RWPE1 (cell line): ENCODE measurements around the gene ABHD2.
"Not testable (repeated sequence)": the region's sequence is repeated elsewhere in the genome, so short reads cannot be mapped to it uniquely, and the experiment has no call there.

Experiments used
- CTCF ChIA-PET: fragments of 350-600 bp; sonication (Branson Sonifier 250); formaldehyde crosslinking; extraction: SDS; loops from one replicate; lab custom pipeline; 2021; lab: Yijun Ruan, JAX
- POLR2A ChIA-PET: fragments of 400-600 bp; formaldehyde crosslinking; extraction: SDS; loops from one replicate; lab custom pipeline; 2020; ENCODE audit warnings: antibody characterized with exemption; ENCODE audit not compliant: low non-redundant PET; lab: Yijun Ruan, JAX
- DNase-seq: peaks from one replicate; pipeline ENCODE4 v3.0.0; 2012; ENCODE audit warnings: low spot score
- H3K27ac ChIP-seq: fragments of 450-650 bp; 2 replicates; pipeline ENCODE4 v1.5.1; 2017
- TF ChIP-seq, protein P1 (sequence below): fragments of 450-650 bp; conservative IDR thresholded peaks from 2 replicates; pipeline ENCODE4 v1.5.1; 2017; ENCODE audit warnings: low read depth, mild to moderate bottlenecking

The ABHD2 gene

GRCh38 chr15:89225588-89225987 is 137.3 kb downstream of the ABHD2 start:
- no peak overlapping the region for H3K27ac ChIP-seq
- DNase-seq = no peak
- ChIA-PET POLR2A (no interaction called here), CTCF (interaction anchor here (0.5 to 0.7 kb wide), 2 partner anchors 18 to 107 kb away, joined by 3 read pairs; no protein-coding TSS in a partner anchor)
- TF ChIP-seq, protein P1, sequence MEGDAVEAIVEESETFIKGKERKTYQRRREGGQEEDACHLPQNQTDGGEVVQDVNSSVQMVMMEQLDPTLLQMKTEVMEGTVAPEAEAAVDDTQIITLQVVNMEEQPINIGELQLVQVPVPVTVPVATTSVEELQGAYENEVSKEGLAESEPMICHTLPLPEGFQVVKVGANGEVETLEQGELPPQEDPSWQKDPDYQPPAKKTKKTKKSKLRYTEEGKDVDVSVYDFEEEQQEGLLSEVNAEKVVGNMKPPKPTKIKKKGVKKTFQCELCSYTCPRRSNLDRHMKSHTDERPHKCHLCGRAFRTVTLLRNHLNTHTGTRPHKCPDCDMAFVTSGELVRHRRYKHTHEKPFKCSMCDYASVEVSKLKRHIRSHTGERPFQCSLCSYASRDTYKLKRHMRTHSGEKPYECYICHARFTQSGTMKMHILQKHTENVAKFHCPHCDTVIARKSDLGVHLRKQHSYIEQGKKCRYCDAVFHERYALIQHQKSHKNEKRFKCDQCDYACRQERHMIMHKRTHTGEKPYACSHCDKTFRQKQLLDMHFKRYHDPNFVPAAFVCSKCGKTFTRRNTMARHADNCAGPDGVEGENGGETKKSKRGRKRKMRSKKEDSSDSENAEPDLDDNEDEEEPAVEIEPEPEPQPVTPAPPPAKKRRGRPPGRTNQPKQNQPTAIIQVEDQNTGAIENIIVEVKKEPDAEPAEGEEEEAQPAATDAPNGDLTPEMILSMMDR = no peak

DNA sequence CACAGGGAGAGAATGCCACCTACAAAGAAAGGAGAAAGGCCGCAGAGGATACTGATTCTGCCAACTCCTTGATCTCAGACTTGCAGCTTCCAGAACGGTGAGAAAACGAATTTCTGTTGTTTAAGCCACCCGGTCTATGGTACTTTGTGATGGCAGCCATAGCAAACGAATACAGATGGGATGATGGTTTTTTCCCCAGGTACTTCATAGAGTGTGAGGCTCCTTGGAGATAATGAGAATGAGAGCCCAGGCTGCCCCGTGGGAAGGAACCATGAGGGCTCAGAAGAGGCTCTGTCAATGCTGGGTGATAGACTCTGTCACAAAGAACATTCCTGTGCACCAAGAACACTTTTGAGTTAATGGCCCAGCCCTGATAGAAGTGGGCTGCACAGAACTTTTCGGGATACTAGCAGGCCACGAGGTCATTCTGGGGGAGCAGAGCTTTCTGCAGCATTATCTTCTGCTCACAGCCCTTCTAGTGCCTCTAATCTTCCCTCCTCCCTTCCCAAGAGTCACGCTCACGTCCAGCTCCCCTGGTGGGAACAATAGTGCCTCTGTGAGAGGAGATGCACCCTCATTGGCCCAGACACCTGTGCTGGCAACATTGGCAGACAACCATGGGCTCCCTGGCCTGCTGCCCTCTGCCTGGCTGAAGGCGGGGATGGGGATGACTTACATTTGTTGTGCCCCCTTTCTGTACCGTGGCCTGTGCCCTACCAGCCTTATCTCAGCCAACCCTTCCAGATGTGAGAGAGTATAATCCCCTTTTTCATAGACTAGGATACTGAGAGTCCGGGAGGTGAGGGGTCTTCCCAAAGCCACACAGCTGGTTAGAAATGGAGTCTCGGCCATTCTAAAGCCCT is 138.3 kb downstream of the ABHD2 start:
- TF ChIP-seq, protein P1 = no peak
- DNase-seq = no peak
- POLR2A ChIA-PET = no interaction called here
- CTCF ChIA-PET = no interaction called here
- no peak overlapping the region for H3K27ac ChIP-seq

- no peak overlapping the region for H3K27ac ChIP-seq
- CTCF ChIA-PET = no interaction called here
- TF ChIP-seq, protein P1 = no peak
- DNase-seq = no peak
- POLR2A ChIA-PET = no interaction called here
Observed at GRCh38 chr15:89227425-89227824, 139.2 kb downstream of the ABHD2 start.

DNA sequence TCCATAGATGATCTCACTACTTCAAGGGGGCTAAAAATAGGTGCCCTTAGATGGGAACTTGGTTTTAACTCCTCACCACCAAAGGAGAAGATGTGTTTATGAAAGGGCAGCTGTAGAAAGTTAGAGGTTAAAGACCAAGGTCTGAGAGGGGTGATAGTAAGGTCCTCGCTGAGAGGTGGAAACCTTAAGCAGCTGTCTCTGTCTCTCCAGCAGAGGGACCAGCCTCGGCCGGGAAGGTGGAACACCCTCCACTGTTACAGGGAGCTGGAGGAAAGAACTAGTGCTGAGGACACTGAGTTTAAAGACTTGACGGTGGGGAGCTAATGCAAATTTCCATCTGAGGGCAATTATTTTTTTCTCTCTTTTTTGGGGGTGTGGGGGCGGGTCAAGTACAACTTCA is 142.0 kb downstream of the ABHD2 start:
- ChIA-PET POLR2A (no interaction called here), CTCF (interaction anchor here (0.6 to 0.9 kb wide), 2 partner anchors 23 to 309 kb away, joined by 4 to 6 read pairs; no protein-coding TSS in a partner anchor)
- TF ChIP-seq, protein P1 = no peak
- DNase-seq = no peak
- no peak overlapping the region for H3K27ac ChIP-seq

DNA sequence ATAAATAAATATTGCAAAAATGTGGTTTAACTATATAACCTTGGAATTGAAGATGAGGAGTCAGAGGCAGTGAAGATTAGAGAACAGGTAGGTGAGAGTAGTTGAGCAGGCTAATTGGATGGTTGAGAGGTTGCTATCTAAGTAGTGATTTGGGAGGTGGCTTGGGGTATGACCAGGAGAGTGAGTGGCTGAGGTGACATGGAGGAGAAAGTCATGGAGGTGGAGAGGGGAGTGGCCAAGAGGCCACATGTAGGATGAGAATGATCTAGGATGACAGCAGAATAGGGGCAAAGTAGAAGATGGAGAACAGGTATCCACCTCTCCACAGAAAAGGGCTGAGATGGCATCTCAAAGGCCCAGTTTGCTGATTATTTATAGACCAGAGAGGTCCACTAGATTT is 143.6 kb downstream of the ABHD2 start:
- POLR2A ChIA-PET = no interaction called here
- CTCF ChIA-PET = no interaction called here
- DNase-seq = no peak
- H3K27ac ChIP-seq = no peak overlapping the region
- TF ChIP-seq, protein P1 = no peak

DNA sequence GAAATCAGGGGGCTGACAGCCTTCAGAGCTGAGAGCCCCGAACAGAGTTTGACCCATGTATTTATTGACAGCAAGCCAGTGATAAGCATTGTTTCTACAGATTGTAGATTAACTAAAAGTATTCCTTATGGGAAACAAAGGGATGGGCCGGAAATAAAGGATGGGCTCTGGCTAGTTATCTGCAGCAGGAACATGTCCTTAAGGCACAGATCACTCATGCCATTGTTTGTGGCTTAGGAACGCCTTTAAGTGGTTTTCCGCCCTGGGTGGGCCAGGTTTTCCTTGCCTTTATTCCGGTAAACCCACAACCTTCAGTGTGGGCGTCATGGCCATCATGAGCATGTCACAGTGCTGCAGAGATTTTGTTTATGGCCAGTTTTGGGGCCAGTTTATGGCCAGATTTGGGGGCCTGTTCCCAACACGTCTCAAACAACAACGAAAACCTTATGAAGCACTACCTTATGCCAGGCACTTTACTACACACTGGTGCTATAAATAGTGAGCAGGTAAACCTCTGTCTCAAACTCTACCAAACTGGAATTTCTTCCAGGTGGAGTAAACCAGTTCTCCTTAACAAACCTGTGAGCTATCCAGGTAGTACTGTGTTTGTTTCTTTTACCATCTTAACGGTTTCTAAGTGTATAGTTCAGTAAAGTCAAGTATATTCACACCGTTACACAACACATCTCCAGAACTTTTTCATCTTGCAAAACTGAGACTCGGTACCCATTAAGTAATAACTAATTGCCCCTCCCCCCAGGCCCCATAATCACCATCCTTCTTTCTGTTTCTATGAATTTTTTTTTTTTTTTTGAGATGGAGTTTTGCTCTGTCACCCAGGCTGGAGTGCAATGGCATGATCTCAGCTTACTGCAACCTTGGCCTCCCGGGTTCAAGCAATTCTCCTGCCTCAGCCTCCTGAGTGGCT is 151.9 kb downstream of the ABHD2 start:
- DNase-seq, POLR2A ChIA-PET, H3K27ac ChIP-seq: not testable (repeated sequence)
- CTCF ChIA-PET = interaction anchor here (0.6 to 2.1 kb wide), 3 partner anchors 10 to 143 kb away, joined by 3 to 8 read pairs (median 7); no protein-coding TSS in a partner anchor
